HFFc6 (cell line): ENCODE results near the gene PIGBOS1. TPM values are rescaled to one million over a fixed set of nuclear protein-coding genes. Genes with fewer than 3 reads are reported as not detected.
"Not testable (repeated sequence)": the region's sequence is repeated elsewhere in the genome, so short reads cannot be mapped to it uniquely, and the experiment has no call there.

ENCODE experiments used
- DNase-seq: peaks from one replicate; pipeline ENCODE4 v3.0.0-alpha.2; 2018
- H3K27ac Mint-ChIP-seq: 2 replicates; pipeline ENCODE4 v1.8.0; 2020; ENCODE audit warnings: mild to moderate bottlenecking, mixed read lengths
- H3K27me3 Mint-ChIP-seq: 2 replicates; pipeline ENCODE4 v1.8.0; 2021; ENCODE audit warnings: mild to moderate bottlenecking, moderate library complexity, mixed read lengths; ENCODE audit not compliant: insufficient read depth
- H3K36me3 Mint-ChIP-seq: 2 replicates; pipeline ENCODE4 v1.8.0; 2021; ENCODE audit warnings: low read depth, mixed read lengths
- H3K4me1 Mint-ChIP-seq: 2 replicates; pipeline ENCODE4 v1.8.0; 2020; ENCODE audit warnings: low read depth, mixed read lengths
- H3K4me3 Mint-ChIP-seq: 2 replicates; pipeline ENCODE4 v1.8.0; 2020; ENCODE audit warnings: mild to moderate bottlenecking, moderate library complexity, mixed read lengths
- H3K9me3 Mint-ChIP-seq: 2 replicates; pipeline ENCODE4 v1.8.0; 2020; ENCODE audit warnings: mild to moderate bottlenecking, mixed read lengths
- CTCF ChIP-seq: fragments of 200-600 bp; sonication (generic); IDR thresholded peaks from 2 replicates; pipeline ENCODE4 v1.5.0; 2021; ENCODE audit warnings: antibody characterized with exemption, mild to moderate bottlenecking
- total RNA-seq, 6 experiments: library from RNA; stranded (reverse); fragmentation: NEBNext Ultra II Directional; extraction: Animal tissue kit (Norgen Biotek cat#: 25700); gene quantifications; 2 replicates in 1 of 6; 3 replicates in 5 of 6; pipeline ENCODE4 v1.2.3, GENCODE V29; 2021

The PIGBOS1 gene
- total RNA-seq, 6 experiments from 2014 or later: 7.8 to 11.0 (median 8.4) TPM

GRCh38 chr15:55284426-55284825, 34.5 kb downstream of the PIGBOS1 start:
- peaks cover 6% of the 10 kb centered on the region; the same call in 1 of the 2 replicates for H3K36me3 Mint-ChIP-seq
- peaks cover 44% of the 10 kb centered on the region for H3K4me1 Mint-ChIP-seq
- H3K27me3 Mint-ChIP-seq: 0 out of 2 replicates have a peak, but pooled peaks cover 2% of the 10 kb centered on the region
- no peak overlapping the region for H3K4me3 Mint-ChIP-seq
- no peak for DNase-seq
- H3K9me3 Mint-ChIP-seq: no peaks in the 10 kb centered on the region
- H3K27ac Mint-ChIP-seq: no peak overlapping the region
- TF ChIP-seq CTCF: no peak

GRCh38 chr15:55283379-55284147, 35.4 kb downstream of the PIGBOS1 start:
- 0 out of 2 replicates have a peak, but pooled peaks cover 2% of the 10 kb centered on the region for H3K27me3 Mint-ChIP-seq

GRCh38 chr15:55282284-55282833, 36.6 kb downstream of the PIGBOS1 start:
- H3K4me3 Mint-ChIP-seq: peak overlapping the region; percentile 32
- peaks cover 6% of the 10 kb centered on the region; the same call in 1 of the 2 replicates for H3K36me3 Mint-ChIP-seq
- H3K4me1 Mint-ChIP-seq: peaks cover 45% of the 10 kb centered on the region
- peak; percentile 46 for DNase-seq
- no peaks in the 10 kb centered on the region for H3K9me3 Mint-ChIP-seq
- peak overlapping the region; percentile 46 for H3K27ac Mint-ChIP-seq
- TF ChIP-seq CTCF: no peak
- 0 out of 2 replicates have a peak, but pooled peaks cover 2% of the 10 kb centered on the region for H3K27me3 Mint-ChIP-seq

More at GRCh38 chr15:55283379-55284147, 35.4 kb downstream of the PIGBOS1 start:
- Mint-ChIP-seq H3K27ac (no peak overlapping the region), H3K36me3 (peaks cover 6% of the 10 kb centered on the region; the same call in 1 of the 2 replicates), H3K4me1 (peaks cover 47% of the 10 kb centered on the region), H3K4me3 (no peak overlapping the region), H3K9me3 (no peaks in the 10 kb centered on the region)
- TF ChIP-seq CTCF: no peak
- DNase-seq: no peak

GRCh38 chr15:55281517-55282228, 37.2 kb downstream of the PIGBOS1 start:
- Mint-ChIP-seq H3K27ac (peak overlapping the region; percentile 46; the same call in 1 of the 2 replicates), H3K4me3 (peak overlapping the region; percentile 32; the same call in 1 of the 2 replicates), H3K27me3 (peaks cover 5% of the 10 kb centered on the region; the same call in 1 of the 2 replicates), H3K36me3 (peaks cover 6% of the 10 kb centered on the region; the same call in 1 of the 2 replicates), H3K9me3 (no peaks in the 10 kb centered on the region), H3K4me1 (peaks cover 51% of the 10 kb centered on the region)
- no peak for DNase-seq
- TF ChIP-seq CTCF: peak; percentile 23; the same call in 1 of the 2 replicates

GRCh38 chr15:55280589-55280988, 38.3 kb downstream of the PIGBOS1 start:
- peaks cover 51% of the 10 kb centered on the region for H3K4me1 Mint-ChIP-seq
- H3K27me3 Mint-ChIP-seq, H3K36me3 Mint-ChIP-seq, DNase-seq, H3K4me3 Mint-ChIP-seq, H3K9me3 Mint-ChIP-seq, H3K27ac Mint-ChIP-seq: not testable (repeated sequence)
